NCI-H748 (cell line): Measurements from ENCODE around the gene NNMT.

Source experiments
- DNase-seq: peaks from one replicate; lab custom pipeline; 2025; ENCODE audit not compliant: unreplicated experiment; lab: John Stamatoyannopoulos, UW

The NNMT gene

GRCh38 chr11:114344494-114344893, 48.3 kb downstream of the NNMT start:
- no peak for DNase-seq

GRCh38 chr11:114345575-114346222, 49.5 kb downstream of the NNMT start:
- DNase-seq: no peak

GRCh38 chr11:114346709-114347141, 50.5 kb downstream of the NNMT start:
- no peak for DNase-seq

GRCh38 chr11:114348200-114349191, 52.3 kb downstream of the NNMT start:
- DNase-seq: peak; percentile 59

DNA sequence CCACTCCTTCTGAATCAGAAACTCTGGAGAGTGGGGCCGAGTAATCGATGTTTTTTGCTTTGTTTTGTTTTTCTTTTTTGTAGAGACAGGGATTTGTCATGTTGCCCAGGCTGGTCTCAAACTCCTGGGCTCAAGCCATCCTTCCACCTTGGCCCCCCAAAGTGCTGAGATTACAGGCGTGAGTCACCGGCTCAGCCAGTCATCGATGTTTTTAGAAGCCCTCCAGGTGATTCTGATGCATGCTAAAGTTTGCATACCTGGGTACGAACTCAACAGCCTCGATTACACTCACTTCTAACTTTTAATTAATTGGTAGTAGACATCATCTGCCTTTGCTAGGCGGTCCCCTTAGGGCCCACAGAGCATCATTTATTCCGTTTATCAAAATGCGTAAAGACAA, 53.8 kb downstream of the NNMT start:
- DNase-seq: no peak

- no peak for DNase-seq
These were observed 57.2 kb downstream of the NNMT start for GRCh38 chr11:114353443-114353842.

- no peak for DNase-seq
These were observed 57.9 kb downstream of the NNMT start for GRCh38 chr11:114354076-114354475.

DNA sequence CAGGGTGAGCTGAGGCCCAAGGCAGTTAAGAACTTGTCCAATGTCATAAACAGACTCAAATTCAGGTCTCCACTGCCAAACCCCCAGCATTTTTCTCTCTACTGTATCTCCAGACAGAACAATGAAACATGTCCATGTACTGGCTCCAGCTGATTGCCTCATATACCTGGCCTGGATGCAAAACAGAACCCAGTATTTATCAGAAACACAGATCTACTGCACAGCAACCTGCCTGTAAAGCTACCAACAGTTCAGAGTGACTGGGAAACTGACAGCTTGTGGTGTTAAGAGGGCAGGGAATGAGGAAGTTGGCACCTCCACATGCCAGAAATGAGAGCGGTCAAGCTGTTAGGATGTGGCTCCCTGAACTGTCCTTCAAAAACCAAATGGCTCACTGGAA, 62.5 kb downstream of the NNMT start:
- DNase-seq: no peak

DNA sequence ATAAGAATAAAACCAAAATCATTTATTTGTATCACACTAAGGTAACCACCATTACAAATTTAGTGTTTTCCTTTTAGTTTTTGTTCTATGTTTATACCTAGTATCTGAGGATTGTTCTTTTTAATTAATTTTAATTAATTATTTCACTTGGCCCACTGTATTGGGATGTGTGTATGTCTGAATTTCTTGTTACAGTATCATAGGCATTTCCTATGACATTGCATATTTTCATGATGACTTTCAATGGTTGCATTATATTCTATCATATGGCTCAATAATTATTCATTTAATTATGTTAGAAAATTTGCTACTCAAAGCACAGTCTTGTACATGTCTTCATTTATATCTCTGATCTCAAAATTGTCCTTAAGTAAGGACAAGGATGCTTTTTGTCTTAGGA, 63.1 kb downstream of the NNMT start:
- no peak for DNase-seq

- DNase-seq: no peak
These were observed 66.1 kb downstream of the NNMT start for GRCh38 chr11:114362326-114362725.

DNA sequence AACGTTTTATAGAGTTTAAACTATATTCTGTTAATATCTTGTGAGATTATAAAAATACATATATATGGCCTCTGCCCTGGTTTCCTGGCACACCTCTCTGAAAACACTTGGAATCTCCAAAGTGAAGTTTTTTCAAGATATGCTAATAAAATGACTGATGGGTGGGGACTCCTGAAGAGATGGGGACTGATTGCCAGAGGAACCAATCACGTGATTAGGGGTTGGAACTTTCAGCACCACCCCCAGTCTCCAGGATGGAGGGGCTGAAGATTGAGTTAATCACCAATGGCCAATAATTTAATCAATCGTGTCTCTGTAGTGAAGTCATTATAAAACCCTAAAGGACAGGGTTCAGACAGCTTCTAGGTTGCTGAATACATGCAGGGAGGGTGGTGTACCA, 66.8 kb downstream of the NNMT start:
- no peak for DNase-seq
